ENCODE data around the gene LRP1B.

LRP1B gene

GRCh38 chr2:141207036-141207385, 923.8 kb downstream of the LRP1B start:
- H3K27ac ChIP-seq: no peak overlapping the region
- TF ChIP-seq CTCF (IDR thresholded peaks at IDR 0.05): no peak
- no peak overlapping the region for H3K4me3 ChIP-seq
- DNase-seq (ENCODE audit: low spot score): no peak

- no peak for TF ChIP-seq CTCF (IDR thresholded peaks at IDR 0.05)
- Histone ChIP-seq H3K4me3 (no peak overlapping the region), H3K27ac (no peak overlapping the region)
- DNase-seq (ENCODE audit: low spot score): no peak
Observed at GRCh38 chr2:141201016-141201565, 929.7 kb downstream of the LRP1B start.

GRCh38 chr2:141200191-141200590, 930.6 kb downstream of the LRP1B start:
- DNase-seq (ENCODE audit: low spot score): no peak
- TF ChIP-seq CTCF (IDR thresholded peaks at IDR 0.05): no peak
- Histone ChIP-seq H3K27ac (no peak overlapping the region), H3K4me3 (no peak overlapping the region)

GRCh38 chr2:141199711-141200110, 931.1 kb downstream of the LRP1B start:
- no peak for TF ChIP-seq CTCF (IDR thresholded peaks at IDR 0.05)
- no peak overlapping the region for H3K4me3 ChIP-seq

GRCh38 chr2:141195087-141195486, 935.7 kb downstream of the LRP1B start:
- H3K27ac ChIP-seq: no peak overlapping the region
- TF ChIP-seq CTCF (IDR thresholded peaks at IDR 0.05): no peak
- H3K4me3 ChIP-seq: no peak overlapping the region
- DNase-seq (ENCODE audit: low spot score): no peak

More at GRCh38 chr2:141199711-141200110, 931.1 kb downstream of the LRP1B start:
- no peak overlapping the region for H3K27ac ChIP-seq
- no peak for DNase-seq (ENCODE audit: low spot score)

GRCh38 chr2:141187075-141187439, 943.8 kb downstream of the LRP1B start:
- no peak for TF ChIP-seq CTCF (IDR thresholded peaks at IDR 0.05)
- no peak overlapping the region for H3K27ac ChIP-seq
- DNase-seq (ENCODE audit: low spot score): no peak
- H3K4me3 ChIP-seq: no peak overlapping the region

GRCh38 chr2:141186413-141187074, 944.3 kb downstream of the LRP1B start:
- no peak for DNase-seq (ENCODE audit: low spot score)
- no peak for TF ChIP-seq CTCF (IDR thresholded peaks at IDR 0.05)
- Histone ChIP-seq H3K27ac (no peak overlapping the region), H3K4me3 (no peak overlapping the region)

Measured in coronary artery (tissue), 2 donors.